Measurements from ENCODE around the gene TMEM61.

The TMEM61 gene

DNA sequence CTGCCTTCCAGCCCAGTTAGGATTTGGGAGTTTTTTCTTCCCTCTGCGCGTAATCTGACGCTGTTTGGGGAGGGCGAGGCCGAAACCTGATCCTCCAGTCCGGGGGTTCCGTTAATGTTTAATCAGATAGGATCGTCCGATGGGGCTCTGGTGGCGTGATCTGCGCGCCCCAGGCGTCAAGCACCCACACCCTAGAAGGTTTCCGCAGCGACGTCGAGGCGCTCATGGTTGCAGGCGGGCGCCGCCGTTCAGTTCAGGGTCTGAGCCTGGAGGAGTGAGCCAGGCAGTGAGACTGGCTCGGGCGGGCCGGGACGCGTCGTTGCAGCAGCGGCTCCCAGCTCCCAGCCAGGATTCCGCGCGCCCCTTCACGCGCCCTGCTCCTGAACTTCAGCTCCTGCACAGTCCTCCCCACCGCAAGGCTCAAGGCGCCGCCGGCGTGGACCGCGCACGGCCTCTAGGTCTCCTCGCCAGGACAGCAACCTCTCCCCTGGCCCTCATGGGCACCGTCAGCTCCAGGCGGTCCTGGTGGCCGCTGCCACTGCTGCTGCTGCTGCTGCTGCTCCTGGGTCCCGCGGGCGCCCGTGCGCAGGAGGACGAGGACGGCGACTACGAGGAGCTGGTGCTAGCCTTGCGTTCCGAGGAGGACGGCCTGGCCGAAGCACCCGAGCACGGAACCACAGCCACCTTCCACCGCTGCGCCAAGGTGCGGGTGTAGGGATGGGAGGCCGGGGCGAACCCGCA lies 59.1 kb downstream of the TMEM61 start, which contains the start of gene PCSK9:
PCSK9 (plus strand) TSS at position 207 of the 741 bp plus-strand sequence; CDS start at position 497, 290 bp downstream.
- no peaks in the 10 kb centered on the region for H3K27me3 ChIP-seq (ENCODE audit: insufficient read depth, low read depth)
- TF ChIP-seq, protein P1, sequence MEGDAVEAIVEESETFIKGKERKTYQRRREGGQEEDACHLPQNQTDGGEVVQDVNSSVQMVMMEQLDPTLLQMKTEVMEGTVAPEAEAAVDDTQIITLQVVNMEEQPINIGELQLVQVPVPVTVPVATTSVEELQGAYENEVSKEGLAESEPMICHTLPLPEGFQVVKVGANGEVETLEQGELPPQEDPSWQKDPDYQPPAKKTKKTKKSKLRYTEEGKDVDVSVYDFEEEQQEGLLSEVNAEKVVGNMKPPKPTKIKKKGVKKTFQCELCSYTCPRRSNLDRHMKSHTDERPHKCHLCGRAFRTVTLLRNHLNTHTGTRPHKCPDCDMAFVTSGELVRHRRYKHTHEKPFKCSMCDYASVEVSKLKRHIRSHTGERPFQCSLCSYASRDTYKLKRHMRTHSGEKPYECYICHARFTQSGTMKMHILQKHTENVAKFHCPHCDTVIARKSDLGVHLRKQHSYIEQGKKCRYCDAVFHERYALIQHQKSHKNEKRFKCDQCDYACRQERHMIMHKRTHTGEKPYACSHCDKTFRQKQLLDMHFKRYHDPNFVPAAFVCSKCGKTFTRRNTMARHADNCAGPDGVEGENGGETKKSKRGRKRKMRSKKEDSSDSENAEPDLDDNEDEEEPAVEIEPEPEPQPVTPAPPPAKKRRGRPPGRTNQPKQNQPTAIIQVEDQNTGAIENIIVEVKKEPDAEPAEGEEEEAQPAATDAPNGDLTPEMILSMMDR (conservative IDR thresholded peaks at IDR 0.05; ENCODE audit: low read depth, low read length): no peak
- no peaks in the 10 kb centered on the region for H3K36me3 ChIP-seq (ENCODE audit: insufficient read depth)
- no peak within 1 kb of the TSS for H3K27ac ChIP-seq
- no peak within 1 kb of the TSS for H3K4me2 ChIP-seq
- H3K4me3 ChIP-seq (IDR thresholded peaks at IDR 0.05; ENCODE audit: insufficient read depth, low read depth, low read length): no peak within 1 kb of the TSS
- H4K20me1 ChIP-seq (ENCODE audit: insufficient read depth): no peaks in the 10 kb centered on the region
- H3K4me1 ChIP-seq (ENCODE audit: low read depth, poor library complexity, severe bottlenecking): no peaks in the 10 kb centered on the region
- no peak within 1 kb of the TSS for H3K9ac ChIP-seq
- H3K79me2 ChIP-seq (ENCODE audit: insufficient read depth, low read depth): no peaks in the 10 kb centered on the region
- H2AFZ ChIP-seq (ENCODE audit: low read depth): no peak within 1 kb of the TSS

DNA sequence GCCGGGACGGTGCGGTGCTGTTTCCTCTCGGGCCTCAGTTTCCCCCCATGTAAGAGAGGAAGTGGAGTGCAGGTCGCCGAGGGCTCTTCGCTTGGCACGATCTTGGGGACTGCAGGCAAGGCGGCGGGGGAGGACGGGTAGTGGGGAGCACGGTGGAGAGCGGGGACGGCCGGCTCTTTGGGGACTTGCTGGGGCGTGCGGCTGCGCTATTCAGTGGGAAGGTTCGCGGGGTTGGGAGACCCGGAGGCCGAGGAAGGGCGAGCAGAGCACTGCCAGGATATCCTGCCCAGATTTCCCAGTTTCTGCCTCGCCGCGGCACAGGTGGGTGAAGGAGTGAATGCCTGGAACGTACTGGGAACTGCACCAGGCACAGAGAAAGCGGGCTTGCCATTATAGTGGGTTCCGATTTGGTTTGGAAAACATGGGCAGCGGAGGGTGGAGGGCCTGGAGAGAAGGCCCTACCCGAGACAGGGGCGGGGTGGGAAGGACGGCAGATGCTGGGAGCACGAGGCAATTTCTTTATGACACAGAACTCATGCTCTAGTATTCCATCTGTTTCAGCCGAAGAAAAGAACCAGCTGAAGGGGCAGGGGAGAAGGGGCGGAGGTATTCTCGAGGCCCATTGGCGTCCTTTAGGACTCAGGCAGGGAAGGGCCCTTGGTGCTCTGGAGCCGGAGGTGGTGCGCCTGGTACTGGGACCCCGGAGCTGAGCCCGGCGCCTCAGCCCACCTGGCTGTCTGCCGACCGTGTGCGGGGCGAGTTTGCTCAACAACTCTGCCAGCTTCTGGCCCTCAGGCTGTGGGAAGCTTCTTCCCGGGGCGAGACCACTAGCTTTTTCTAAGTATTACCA lies 59.9 kb downstream of the TMEM61 start:
- Histone ChIP-seq H3K36me3 (ENCODE audit: insufficient read depth) (no peaks in the 10 kb centered on the region), H3K9ac (no peak overlapping the region), H4K20me1 (ENCODE audit: insufficient read depth) (no peaks in the 10 kb centered on the region), H3K27me3 (ENCODE audit: insufficient read depth, low read depth) (no peaks in the 10 kb centered on the region), H3K4me3 (IDR thresholded peaks at IDR 0.05; ENCODE audit: insufficient read depth, low read depth, low read length) (no peak overlapping the region), H3K4me1 (ENCODE audit: low read depth, poor library complexity, severe bottlenecking) (no peaks in the 10 kb centered on the region), H3K79me2 (ENCODE audit: insufficient read depth, low read depth) (no peaks in the 10 kb centered on the region), H3K27ac (no peak overlapping the region), H2AFZ (ENCODE audit: low read depth) (no peak overlapping the region), H3K4me2 (no peak overlapping the region)
- TF ChIP-seq, protein P1 (conservative IDR thresholded peaks at IDR 0.05; ENCODE audit: low read depth, low read length): no peak

DNA sequence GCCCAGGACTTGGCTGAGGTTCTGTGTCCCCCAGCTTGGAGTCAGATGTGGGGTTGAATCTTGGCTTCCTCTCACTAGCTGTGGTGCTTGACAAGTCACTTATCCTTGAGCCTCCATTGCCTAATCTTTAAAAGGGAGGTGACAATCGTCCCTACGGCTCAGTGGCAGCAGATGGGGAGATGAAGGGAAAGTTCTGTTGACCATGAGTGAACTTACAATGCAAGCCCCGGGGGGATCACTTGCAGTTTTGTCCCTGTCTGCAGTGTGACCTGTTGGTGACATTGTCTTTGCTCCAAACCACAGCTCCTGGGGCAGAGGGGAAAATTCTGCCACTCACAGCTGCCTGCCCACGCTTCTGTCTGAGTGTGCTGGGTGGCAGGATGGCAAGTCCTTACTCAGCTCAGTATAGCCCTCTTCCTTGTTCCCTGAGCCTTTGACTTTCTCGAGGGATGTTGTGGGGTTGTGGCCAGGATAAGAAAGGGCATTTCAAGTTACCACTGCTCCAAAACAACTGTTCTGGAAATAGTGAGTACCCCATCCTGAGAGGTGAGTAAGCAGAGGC lies 60.6 kb downstream of the TMEM61 start:
- TF ChIP-seq, protein P1 (conservative IDR thresholded peaks at IDR 0.05; ENCODE audit: low read depth, low read length): no peak
- no peaks in the 10 kb centered on the region for H3K4me1 ChIP-seq (ENCODE audit: low read depth, poor library complexity, severe bottlenecking)
- H3K9ac ChIP-seq: no peak overlapping the region
- no peak overlapping the region for H3K27ac ChIP-seq
- no peaks in the 10 kb centered on the region for H3K36me3 ChIP-seq (ENCODE audit: insufficient read depth)
- H4K20me1 ChIP-seq (ENCODE audit: insufficient read depth): no peaks in the 10 kb centered on the region
- no peak overlapping the region for H3K4me2 ChIP-seq
- no peak overlapping the region for H3K4me3 ChIP-seq (IDR thresholded peaks at IDR 0.05; ENCODE audit: insufficient read depth, low read depth, low read length)
- H2AFZ ChIP-seq (ENCODE audit: low read depth): no peak overlapping the region
- no peaks in the 10 kb centered on the region for H3K79me2 ChIP-seq (ENCODE audit: insufficient read depth, low read depth)
- no peaks in the 10 kb centered on the region for H3K27me3 ChIP-seq (ENCODE audit: insufficient read depth, low read depth)

DNA sequence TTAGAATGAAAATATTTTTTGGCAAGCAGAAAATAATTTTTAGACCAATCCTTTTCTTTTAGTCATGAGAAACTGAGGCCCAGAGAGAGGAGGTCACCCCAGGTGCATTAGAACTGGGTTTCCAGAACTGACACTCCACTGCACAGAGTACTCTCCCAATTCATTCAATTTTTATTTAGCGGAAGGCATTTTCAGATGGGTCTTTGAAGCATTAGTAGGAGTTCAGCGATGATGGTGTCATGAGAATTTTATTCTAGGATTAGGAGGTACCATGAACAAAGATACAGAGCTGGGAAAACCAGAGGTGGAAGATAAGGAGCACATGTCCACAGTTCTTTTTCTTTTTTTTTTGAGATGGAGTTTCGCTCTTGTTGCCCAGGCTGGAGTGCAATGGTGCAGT lies 61.2 kb downstream of the TMEM61 start:
- Histone ChIP-seq H4K20me1 (ENCODE audit: insufficient read depth) (no peaks in the 10 kb centered on the region), H3K27me3 (ENCODE audit: insufficient read depth, low read depth) (no peaks in the 10 kb centered on the region), H3K79me2 (ENCODE audit: insufficient read depth, low read depth) (no peaks in the 10 kb centered on the region), H3K4me2 (no peak overlapping the region), H3K27ac (no peak overlapping the region), H3K9ac (no peak overlapping the region), H2AFZ (ENCODE audit: low read depth) (no peak overlapping the region), H3K36me3 (ENCODE audit: insufficient read depth) (no peaks in the 10 kb centered on the region), H3K4me3 (IDR thresholded peaks at IDR 0.05; ENCODE audit: insufficient read depth, low read depth, low read length) (no peak overlapping the region), H3K4me1 (ENCODE audit: low read depth, poor library complexity, severe bottlenecking) (no peaks in the 10 kb centered on the region)
- TF ChIP-seq, protein P1 (conservative IDR thresholded peaks at IDR 0.05; ENCODE audit: low read depth, low read length): no peak
